H9 (cell line): ENCODE data around the gene CSMD2. TPM values are rescaled to one million over a fixed set of nuclear protein-coding genes. Genes with fewer than 3 reads are reported as not detected.

Experiments
- DNase-seq: peaks from one replicate; pipeline ENCODE4 v3.0.0-alpha.2; 2017
- H2AFZ ChIP-seq: one replicate; pipeline ENCODE4 v1.6.1; 2013; ENCODE audit warnings: mild to moderate bottlenecking, low read length, control low read depth, moderate library complexity
- H2AK5ac ChIP-seq: 2 replicates; pipeline ENCODE4 v1.6.1; 2013; ENCODE audit warnings: low read length, control low read depth, mixed read lengths; ENCODE audit not compliant: insufficient read length
- H2BK120ac ChIP-seq: one replicate; pipeline ENCODE4 v1.6.1; 2013; ENCODE audit warnings: low read depth, mild to moderate bottlenecking, low read length, control low read depth, inconsistent platforms; ENCODE audit not compliant: poor library complexity, severe bottlenecking
- H2BK12ac ChIP-seq: 2 replicates; pipeline ENCODE4 v1.6.1; 2013; ENCODE audit warnings: low read length, control low read depth, mixed read lengths, low read depth; ENCODE audit not compliant: insufficient read length
- H2BK15ac ChIP-seq: 2 replicates; pipeline ENCODE4 v1.6.1; 2013; ENCODE audit warnings: low read depth, low read length, control low read depth
- H2BK20ac ChIP-seq: one replicate; pipeline ENCODE4 v1.6.1; 2013; ENCODE audit warnings: low read depth, mild to moderate bottlenecking, low read length, control low read depth, inconsistent platforms; ENCODE audit not compliant: poor library complexity, severe bottlenecking
- H2BK5ac ChIP-seq: 2 replicates; pipeline ENCODE4 v1.6.1; 2013; ENCODE audit warnings: low read length, control low read depth, mixed read lengths; ENCODE audit not compliant: insufficient read length
- H3K14ac ChIP-seq: 2 replicates; pipeline ENCODE4 v1.6.1; 2013; ENCODE audit warnings: low read length, control low read depth; ENCODE audit not compliant: insufficient read depth
- H3K18ac ChIP-seq: 2 replicates; pipeline ENCODE4 v1.6.1; 2013; ENCODE audit warnings: low read depth, mild to moderate bottlenecking, mixed read lengths, low read length, control low read depth; ENCODE audit not compliant: insufficient read length
- H3K23ac ChIP-seq: 2 replicates; pipeline ENCODE4 v1.6.1; 2013; ENCODE audit warnings: low read length, control low read depth, mixed read lengths, low read depth; ENCODE audit not compliant: insufficient read length
- H3K23me2 ChIP-seq: 2 replicates; pipeline ENCODE4 v1.6.1; 2013; ENCODE audit warnings: low read depth, mild to moderate bottlenecking, mixed read lengths, low read length, control low read depth; ENCODE audit not compliant: insufficient read length, poor library complexity, severe bottlenecking
- H3K27ac ChIP-seq: 2 replicates; pipeline ENCODE4 v1.5.1; 2013; ENCODE audit warnings: low read length, control low read depth, mixed read lengths, low read depth; ENCODE audit not compliant: insufficient read length
- H3K27me3 ChIP-seq: 2 replicates; pipeline ENCODE4 v1.6.1; 2013; ENCODE audit warnings: low read length, control low read depth, inconsistent platforms; ENCODE audit not compliant: insufficient read depth
- H3K4ac ChIP-seq: 2 replicates; pipeline ENCODE4 v1.6.1; 2013; ENCODE audit warnings: low read depth, mild to moderate bottlenecking, control low read depth, inconsistent platforms, low read length, moderate library complexity
- H3K4me1 ChIP-seq: 2 replicates; pipeline ENCODE4 v1.6.1; 2013; ENCODE audit warnings: low read length, control low read depth, inconsistent platforms; ENCODE audit not compliant: insufficient read depth
- H3K4me2 ChIP-seq: 2 replicates; pipeline ENCODE4 v1.6.1; 2013; ENCODE audit warnings: low read length, control low read depth, mixed read lengths; ENCODE audit not compliant: insufficient read length, insufficient read depth
- H3K56ac ChIP-seq: 2 replicates; pipeline ENCODE4 v1.6.1; 2013; ENCODE audit warnings: low read depth, mild to moderate bottlenecking, mixed read lengths, low read length, control low read depth; ENCODE audit not compliant: insufficient read length
- H3K79me1 ChIP-seq: 2 replicates; pipeline ENCODE4 v1.6.1; 2013; ENCODE audit warnings: low read depth, mild to moderate bottlenecking, moderate library complexity, low read length, control low read depth, inconsistent platforms; ENCODE audit not compliant: insufficient read depth, poor library complexity, severe bottlenecking
- H3K79me2 ChIP-seq: 2 replicates; pipeline ENCODE4 v1.6.1; 2013; ENCODE audit warnings: low read length, control low read depth, inconsistent platforms; ENCODE audit not compliant: insufficient read depth
- H3K9ac ChIP-seq: 2 replicates; pipeline ENCODE4 v1.6.1; 2013; ENCODE audit warnings: low read length, control low read depth, mixed read lengths; ENCODE audit not compliant: insufficient read length; ENCODE audit errors: extremely low read depth
- H3K9me3 ChIP-seq: one replicate; pipeline ENCODE4 v1.6.1; 2013; ENCODE audit warnings: low read depth, low read length, inconsistent platforms; ENCODE audit not compliant: control insufficient read depth
- H3T11ph ChIP-seq: one replicate; pipeline ENCODE4 v1.6.1; 2013; ENCODE audit warnings: mild to moderate bottlenecking, low read length, control low read depth, inconsistent platforms
- H4K20me1 ChIP-seq: one replicate; pipeline ENCODE4 v1.6.1; 2013; ENCODE audit not compliant: control insufficient read depth, insufficient read length, insufficient read depth
- H4K5ac ChIP-seq: 2 replicates; pipeline ENCODE4 v1.6.1; 2013; ENCODE audit warnings: low read depth, mild to moderate bottlenecking, mixed read lengths, low read length, control low read depth; ENCODE audit not compliant: insufficient read length
- H4K8ac ChIP-seq: replicated peaks from 2 replicates; pipeline ENCODE4 v1.6.1; 2013; ENCODE audit warnings: low read length, control low read depth, mixed read lengths, low read depth; ENCODE audit not compliant: insufficient read length
- H4K91ac ChIP-seq: 2 replicates; pipeline ENCODE4 v1.6.1; 2013; ENCODE audit warnings: low read depth, mild to moderate bottlenecking, moderate library complexity, mixed read lengths, low read length, control low read depth; ENCODE audit not compliant: insufficient read length
- H3K27ac Mint-ChIP-seq, 3 experiments: 2 replicates in 2 of 3; 3 replicates in 1 of 3; pipeline ENCODE4 v1.8.0; 2020 to 2021; ENCODE audit warnings: mixed read lengths in 3 of 3, mild to moderate bottlenecking in 1 of 3, moderate library complexity in 1 of 3
- H3K27me3 Mint-ChIP-seq: 2 replicates; pipeline ENCODE4 v1.8.0; 2021; ENCODE audit warnings: low read depth, mild to moderate bottlenecking, moderate library complexity, mixed read lengths
- H3K36me3 Mint-ChIP-seq, 3 experiments: 2 replicates in 2 of 3; 3 replicates in 1 of 3; pipeline ENCODE4 v1.8.0; 2020 to 2021; ENCODE audit warnings: low read depth in 3 of 3, mixed read lengths in 3 of 3; ENCODE audit not compliant: insufficient read depth in 1 of 3
- H3K4me1 Mint-ChIP-seq, 2 experiments: 2 replicates each; pipeline ENCODE4 v1.8.0; 2020; ENCODE audit warnings: mixed read lengths in 2 of 2
- H3K4me3 Mint-ChIP-seq, 2 experiments: 2 replicates in 1 of 2; 3 replicates in 1 of 2; pipeline ENCODE4 v1.8.0; 2020 to 2021; ENCODE audit warnings: mild to moderate bottlenecking in 2 of 2, mixed read lengths in 2 of 2, moderate library complexity in 1 of 2
- H3K9me3 Mint-ChIP-seq, 2 experiments: 2 replicates in 1 of 2; 3 replicates in 1 of 2; pipeline ENCODE4 v1.8.0; 2020; ENCODE audit warnings: mild to moderate bottlenecking in 2 of 2, mixed read lengths in 2 of 2, moderate library complexity in 1 of 2
- CTCF ChIP-seq: fragments of 200-600 bp; sonication (generic); conservative IDR thresholded peaks from 3 replicates; pipeline ENCODE4 v1.8.0; 2021; ENCODE audit warnings: antibody characterized with exemption, mild to moderate bottlenecking
- WGBS: extraction: QIAGEN DNeasy Blood & Tissue Kit; methylation state at CpG from one replicate; pipeline ENCODE4 v1.1.7; 2013; ENCODE audit warnings: missing lambda C conversion rate, low lambda C conversion rate, mixed read lengths; ENCODE audit not compliant: insufficient read length; ENCODE audit errors: extremely low coverage; 5-methylcytosine and 5-hydroxymethylcytosine counted together
- total RNA-seq: library from RNA; stranded (reverse); gene quantifications from 2 replicates; pipeline ENCODE4 v1.2.1, GENCODE V29; 2021

The CSMD2 gene
- total RNA-seq, 1 experiment from 2014 or later: 6.4 TPM

GRCh38 chr1:33984906-33985565 lies 180.0 kb downstream of the CSMD2 start:
- no peaks in the 10 kb centered on the region for H3K27me3 Mint-ChIP-seq
- no peak overlapping the region for H3K4me2 ChIP-seq
- no CpG with 5 or more reads among the region's 13 CpGs for WGBS

More at GRCh38 chr1:33984906-33985565, 180.0 kb downstream of the CSMD2 start:
- H3K9ac ChIP-seq: no peak overlapping the region
- no peak overlapping the region for H2AK5ac ChIP-seq
- H3K79me1 ChIP-seq: no peaks in the 10 kb centered on the region
- no peak overlapping the region for H3K27ac Mint-ChIP-seq
- H4K91ac ChIP-seq: no peak overlapping the region
- H3K9me3 Mint-ChIP-seq: no peaks in the 10 kb centered on the region
- no peak overlapping the region for H2BK20ac ChIP-seq
- no peaks in the 10 kb centered on the region for H3K9me3 ChIP-seq
- no peak overlapping the region for H3T11ph ChIP-seq
- H3K14ac ChIP-seq: no peak overlapping the region
- no peak overlapping the region for H4K5ac ChIP-seq
- H2BK5ac ChIP-seq: no peak overlapping the region
- H2BK120ac ChIP-seq: no peak overlapping the region
- H3K56ac ChIP-seq: no peak overlapping the region
- no peak overlapping the region for H3K4me3 Mint-ChIP-seq
- no peak for TF ChIP-seq CTCF
- no peak overlapping the region for H2BK15ac ChIP-seq
- no peaks in the 10 kb centered on the region for H3K79me2 ChIP-seq
- no peak overlapping the region for H2AFZ ChIP-seq
- DNase-seq: no peak
- H3K23ac ChIP-seq: no peak overlapping the region
- no peaks in the 10 kb centered on the region for H3K23me2 ChIP-seq
- H3K36me3 Mint-ChIP-seq: no peaks in the 10 kb centered on the region; a peak in 1 of 7 replicates
- H3K4me1 ChIP-seq: no peaks in the 10 kb centered on the region
- H3K4me1 Mint-ChIP-seq: peaks cover 15 to 26% of the 10 kb centered on the region in 2 experiments
- no peak overlapping the region for H2BK12ac ChIP-seq
- no peaks in the 10 kb centered on the region for H3K27me3 ChIP-seq
- no peak overlapping the region for H3K4ac ChIP-seq
- no peaks in the 10 kb centered on the region for H4K20me1 ChIP-seq
- no peak overlapping the region for H3K18ac ChIP-seq
- H3K27ac ChIP-seq: no peak overlapping the region
- H4K8ac ChIP-seq: no peak overlapping the region
